ENCODE data around the gene KAT8. TPM values are rescaled to one million over a fixed set of nuclear protein-coding genes. Genes with fewer than 3 reads are reported as not detected.
"Not testable (repeated sequence)": the region's sequence is repeated elsewhere in the genome, so short reads cannot be mapped to it uniquely, and the experiment has no call there.

KAT8 gene
- total RNA-seq, 1 donor from 2014 or later = 67.3 TPM

DNA sequence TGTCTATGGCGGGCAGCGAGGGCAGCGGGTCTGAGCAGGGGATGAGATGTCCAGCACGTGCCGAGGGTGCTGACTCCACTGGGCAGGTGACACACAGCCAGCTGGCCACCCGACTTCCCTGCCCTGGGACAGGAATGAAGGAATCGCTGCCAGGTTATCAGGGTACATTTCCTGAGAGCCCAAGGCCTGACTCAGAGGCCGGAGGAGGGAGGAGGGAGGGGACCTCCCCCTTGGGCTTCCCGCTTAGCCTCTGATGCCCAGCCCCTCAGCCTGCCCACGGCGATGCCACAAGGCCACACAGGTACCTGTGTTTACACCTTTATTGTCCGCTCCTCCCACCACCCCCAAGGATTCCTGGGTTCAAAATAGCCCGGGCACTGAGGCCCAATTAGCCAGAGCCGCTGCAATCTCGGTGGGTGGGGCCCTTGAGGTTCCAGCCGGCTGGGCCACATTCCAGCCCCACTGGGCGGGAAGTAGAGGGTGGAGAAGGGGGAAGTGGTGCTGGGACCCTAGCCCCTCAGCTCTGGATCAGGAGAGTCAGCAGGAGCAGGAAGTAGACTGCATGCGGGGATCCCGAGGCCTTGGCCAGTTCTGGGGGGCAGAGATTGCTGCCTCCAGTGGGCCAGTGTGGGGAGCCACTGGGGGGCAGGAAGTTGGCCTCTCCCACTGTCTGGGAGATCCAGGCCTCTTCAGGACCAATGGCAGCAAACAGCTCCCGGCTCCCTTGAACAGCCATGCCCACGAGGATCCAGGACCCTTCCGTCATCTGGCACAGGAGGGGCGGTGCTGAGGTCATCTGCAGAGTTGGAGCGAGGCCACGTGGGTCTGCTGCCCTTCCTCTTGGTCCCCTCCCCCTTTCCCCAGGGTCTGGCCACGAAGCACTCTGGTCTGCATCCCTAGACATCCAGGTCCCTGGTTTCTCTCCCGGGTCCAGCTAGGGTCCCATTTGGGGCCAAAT, 21.4 kb downstream of the KAT8 start:
- intact Hi-C loops (cut with DNase I) = no loop called here

DNA sequence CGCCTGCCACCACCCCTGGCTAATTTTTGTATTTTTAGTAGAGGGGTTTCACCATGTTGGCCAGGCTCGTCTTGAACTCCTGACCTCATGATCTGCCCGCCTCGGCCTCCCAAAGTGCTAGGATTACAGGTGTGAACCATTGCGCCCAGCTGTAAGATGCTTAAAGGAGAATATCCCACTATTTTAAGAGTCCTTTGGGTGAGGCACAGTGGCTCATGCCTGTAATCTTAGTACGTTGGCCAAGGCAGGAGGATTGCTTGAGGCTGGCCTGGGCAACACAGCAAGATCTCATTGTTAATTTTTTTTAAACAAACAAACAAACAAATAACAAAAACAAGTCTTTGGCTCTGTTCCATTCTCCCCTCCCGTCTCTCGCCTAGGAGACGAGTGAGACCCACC, 23.6 kb downstream of the KAT8 start:
- intact Hi-C loops (cut with DNase I); ATAC-seq; DNase-seq (ENCODE audit: low spot score): not testable (repeated sequence)

More for the DNA sequence above, 21.4 kb downstream of the KAT8 start:
- ATAC-seq (no peak), DNase-seq (ENCODE audit: low spot score) (no peak)

DNA sequence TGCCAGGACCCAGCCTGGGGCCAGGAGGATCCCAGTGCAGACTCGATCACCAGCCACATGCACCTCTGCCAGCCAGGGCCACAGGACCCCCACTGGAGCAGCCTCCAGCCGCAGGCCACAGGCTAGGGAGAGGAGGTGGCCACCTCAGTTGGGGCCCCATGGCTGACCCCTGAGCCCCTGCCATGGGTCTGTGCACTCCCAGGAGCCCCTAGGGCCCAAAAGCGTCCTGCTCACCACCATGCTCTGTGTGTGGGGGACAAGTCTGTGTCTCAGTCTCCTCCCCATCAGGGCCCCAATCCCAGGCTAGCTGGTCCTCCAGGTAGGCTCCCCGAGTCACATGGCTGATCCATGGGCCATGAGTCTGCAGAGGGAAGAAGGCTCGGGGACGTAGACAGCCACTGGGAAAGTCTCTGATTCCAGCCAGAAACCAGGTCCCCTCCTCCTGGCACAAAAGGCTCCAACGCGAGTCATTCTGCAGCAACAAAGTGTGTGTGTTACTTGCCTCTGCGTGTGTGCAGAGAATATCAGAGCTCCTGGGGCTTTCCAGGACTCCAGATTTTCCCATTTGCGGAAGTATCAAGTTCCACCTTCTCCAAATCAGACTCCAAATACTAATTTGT, 24.1 kb downstream of the KAT8 start:
- DNase-seq (ENCODE audit: low spot score) (no peak), ATAC-seq (peak; percentile 27)
- intact Hi-C loops (cut with DNase I) = no loop called here

DNA sequence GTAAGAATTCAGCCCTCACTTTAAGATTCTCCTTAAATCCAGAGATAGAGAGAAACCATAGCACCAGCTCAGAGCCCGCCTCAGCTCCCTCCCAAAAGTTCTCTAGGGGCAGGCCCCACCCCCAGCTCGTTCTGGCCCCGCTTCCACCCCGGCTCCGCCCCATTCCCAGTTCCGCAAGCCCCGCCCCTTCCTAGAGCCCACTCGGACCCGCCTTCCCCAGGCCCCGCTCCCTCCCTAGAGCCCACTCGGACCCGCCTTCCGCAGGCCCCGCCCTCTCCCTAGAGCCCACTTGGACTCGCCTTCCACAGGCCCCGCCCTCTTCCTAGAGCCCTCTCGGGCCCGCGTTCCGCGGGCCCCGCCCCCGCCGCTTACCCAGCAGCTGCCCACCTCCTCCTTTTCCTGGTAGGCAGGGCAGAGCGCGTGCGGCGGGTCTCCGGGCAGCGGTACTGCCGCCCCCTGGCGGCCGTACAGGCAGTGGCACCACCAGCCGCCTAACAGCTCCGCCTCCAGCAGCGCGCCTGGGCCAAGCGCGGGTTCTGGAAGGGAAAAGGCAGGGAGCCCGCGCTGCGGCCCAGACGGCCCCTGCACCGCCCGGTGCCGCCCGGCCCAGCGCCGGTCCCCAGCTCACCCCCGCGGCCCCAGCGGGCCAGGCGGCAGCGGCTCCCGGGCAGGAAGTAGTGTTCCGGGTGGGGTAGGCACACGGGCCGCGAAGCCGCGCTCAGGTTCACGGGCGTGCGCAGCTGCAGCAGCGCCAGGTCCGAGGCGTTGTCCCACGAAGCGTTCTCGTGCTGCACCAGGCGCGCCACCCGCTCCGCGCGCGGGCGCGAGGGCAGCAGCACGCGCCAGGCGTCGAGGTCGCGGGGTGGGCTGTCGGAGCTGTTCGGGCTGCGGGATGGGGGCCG, 24.9 kb downstream of the KAT8 start:
- ATAC-seq (peak; percentile 99), DNase-seq (ENCODE audit: low spot score) (peak; percentile 100)
- intact Hi-C loops (cut with DNase I) = no loop called here

DNA sequence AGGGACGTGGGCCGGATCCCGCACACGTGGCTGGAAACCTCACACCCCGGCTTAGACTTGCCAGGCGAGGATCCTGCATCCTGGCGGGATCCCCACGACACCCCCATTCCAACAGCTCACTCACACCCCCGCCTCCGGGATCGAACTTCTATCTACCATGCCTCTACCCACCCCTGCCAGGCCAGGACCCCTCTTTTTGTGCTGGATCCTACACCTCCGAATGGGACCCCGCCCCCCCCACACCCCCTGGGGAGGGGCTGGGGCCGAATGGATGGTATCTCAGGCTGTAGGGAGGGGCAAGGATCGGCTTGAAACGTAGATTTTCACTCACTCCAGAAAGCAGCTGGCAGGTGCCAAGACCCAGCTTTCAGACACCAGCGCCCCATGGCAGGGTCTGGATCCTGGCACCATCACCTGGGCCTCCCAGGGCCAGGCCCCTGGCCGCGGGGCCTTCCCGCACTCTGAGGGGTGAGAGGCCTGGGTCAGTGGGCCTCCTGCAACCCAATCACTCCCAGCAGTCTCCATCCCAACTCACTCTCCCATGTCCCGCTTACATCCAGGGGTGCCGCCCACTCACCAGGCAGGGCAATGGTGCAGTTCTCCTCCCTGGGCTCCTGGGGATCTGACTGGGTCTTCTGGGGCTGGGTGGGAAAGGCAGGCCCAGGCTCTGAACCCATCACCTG, 25.7 kb downstream of the KAT8 start:
- DNase-seq (ENCODE audit: low spot score) (peak; percentile 75), ATAC-seq (no peak)
- intact Hi-C loops (cut with DNase I) = no loop called here

DNA sequence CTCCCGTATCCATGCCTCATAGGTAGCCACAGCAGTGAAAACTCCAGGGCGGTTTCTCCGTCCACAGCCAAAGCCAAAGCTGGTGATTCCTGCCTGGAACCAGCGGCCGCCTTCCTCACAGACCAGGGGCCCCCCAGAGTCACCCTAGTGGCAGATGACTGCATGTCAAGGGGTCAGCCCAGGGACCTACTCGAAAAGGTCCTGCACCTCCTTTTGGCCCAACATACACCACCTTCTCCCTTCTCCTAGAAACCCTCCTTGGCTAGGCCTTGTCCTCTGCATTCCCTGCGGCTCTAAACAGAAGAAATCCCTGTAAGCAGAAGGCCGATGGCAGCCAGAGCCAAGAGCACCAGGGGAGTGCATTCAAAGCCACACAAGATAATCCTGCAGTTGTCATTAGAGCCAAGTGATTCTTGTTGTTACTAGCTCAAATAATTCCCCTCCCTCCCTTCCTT, 26.3 kb downstream of the KAT8 start:
- DNase-seq (ENCODE audit: low spot score) = no peak
- intact Hi-C loops (cut with DNase I) = no loop called here
- ATAC-seq = no peak

DNA sequence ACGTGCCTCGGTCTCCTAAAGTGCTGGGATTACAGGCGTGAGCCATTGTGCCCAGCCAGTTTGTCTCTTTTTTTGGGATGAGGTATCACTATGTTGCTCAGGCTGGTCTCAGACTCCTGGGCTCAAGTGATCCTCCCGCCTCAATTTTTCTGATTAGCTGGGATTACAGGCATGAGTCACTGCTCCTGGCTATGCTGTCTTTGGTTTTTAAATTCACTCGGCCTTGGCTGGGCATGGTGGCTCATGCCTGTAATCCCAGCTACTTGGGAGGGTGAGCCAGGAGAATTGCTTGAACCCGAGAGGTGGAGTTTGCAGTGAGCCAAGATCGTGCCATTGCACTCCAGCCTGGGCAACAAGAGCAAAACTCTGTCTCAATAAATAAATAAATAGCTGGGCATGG, 27.0 kb downstream of the KAT8 start:
- ATAC-seq; DNase-seq (ENCODE audit: low spot score); intact Hi-C loops (cut with DNase I): not testable (repeated sequence)

DNA sequence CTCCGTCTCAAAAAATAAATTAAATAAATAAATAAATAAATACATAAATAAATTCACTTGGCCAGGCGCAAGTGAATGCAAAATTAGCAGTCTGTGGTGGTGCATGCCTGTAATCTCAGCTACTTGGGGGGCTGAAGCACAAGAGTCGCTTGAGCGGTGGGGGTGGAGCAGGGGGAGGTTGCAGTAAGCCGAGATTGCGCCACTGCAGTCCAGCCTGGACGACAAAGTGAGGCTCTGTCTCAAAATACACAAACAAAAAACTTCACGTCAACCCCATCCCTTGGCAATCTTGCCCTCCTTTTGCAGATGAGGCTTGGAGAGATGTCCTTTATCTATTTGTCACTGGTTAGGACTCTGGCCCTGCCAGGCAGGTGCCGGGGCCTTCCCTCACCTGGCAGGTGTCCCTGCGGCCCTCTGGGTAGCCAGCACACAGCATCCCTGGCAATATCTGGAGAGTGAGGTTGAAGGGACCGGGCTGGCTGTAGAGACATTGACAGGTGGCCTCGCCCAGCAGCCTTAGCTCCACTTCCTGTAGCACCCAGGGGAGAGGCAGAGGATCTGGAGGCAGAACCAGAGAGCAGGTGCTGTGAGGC, 28.0 kb downstream of the KAT8 start:
- intact Hi-C loops (cut with DNase I) = no loop called here
- ATAC-seq (no peak), DNase-seq (ENCODE audit: low spot score) (no peak)

DNA sequence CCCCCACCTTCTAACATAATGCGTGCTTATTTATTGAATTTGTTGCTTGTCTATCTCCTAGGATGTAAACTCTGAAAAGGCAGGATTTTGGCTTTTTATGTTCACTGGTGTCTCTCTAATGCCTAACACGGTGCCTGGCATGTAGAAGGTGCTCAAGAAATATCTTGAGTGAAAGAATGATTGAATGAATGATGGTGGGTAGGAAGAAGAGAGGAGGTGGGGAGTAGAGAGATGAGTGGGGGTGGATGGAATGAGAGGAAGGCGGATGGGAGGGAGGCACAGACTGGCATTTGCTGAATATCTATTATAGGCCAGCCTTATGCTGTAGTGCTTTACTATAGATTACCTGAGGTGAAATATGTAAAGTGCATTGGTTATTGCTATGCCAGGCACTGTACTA, 30.1 kb downstream of the KAT8 start:
- intact Hi-C loops (cut with DNase I) = no loop called here
- no peak for DNase-seq (ENCODE audit: low spot score)
- ATAC-seq = no peak

DNA sequence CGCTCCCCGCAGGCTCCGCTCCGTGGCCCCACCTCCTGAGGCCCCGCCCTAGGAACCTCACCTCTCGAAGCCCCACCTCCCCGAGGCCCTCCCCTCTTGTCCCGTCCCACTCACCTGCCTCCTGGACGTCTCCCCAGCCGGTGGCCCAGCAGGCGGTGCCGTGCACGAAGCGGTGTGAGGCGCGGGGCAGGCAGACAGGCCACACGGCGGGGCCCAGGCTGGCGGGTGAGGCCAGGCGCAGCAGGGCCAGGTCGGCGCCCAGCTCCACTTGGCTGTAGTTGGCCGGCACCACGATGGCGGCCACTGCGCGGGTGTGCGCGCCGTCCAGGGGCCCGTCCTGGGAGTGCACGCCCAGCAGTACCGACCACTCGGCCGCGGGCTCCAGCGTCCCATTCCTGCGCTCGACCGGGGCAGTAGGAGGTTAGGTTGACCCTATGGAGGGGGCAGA, 30.8 kb downstream of the KAT8 start:
- ATAC-seq = no peak
- intact Hi-C loops (cut with DNase I) = no loop called here
- DNase-seq (ENCODE audit: low spot score) = no peak

DNA sequence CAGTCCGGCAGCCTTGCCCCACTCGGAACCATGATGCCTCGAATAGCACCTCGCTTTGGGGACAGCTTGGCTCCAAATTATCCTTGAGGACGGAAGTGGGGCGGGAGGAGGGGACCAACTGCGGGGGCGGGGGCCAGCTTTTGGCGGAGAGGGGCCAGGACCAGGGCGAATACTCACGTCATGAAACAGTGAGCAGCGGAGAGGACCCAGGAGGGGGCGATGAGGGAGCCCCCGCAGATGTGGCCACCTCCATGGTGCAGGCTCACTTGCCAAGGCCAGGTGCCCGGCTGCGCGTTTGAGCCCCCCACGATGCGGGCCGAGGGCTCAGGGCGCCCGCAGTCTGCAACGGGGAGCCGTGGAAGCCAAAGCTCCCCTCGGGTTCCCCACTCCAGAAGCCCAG, 31.4 kb downstream of the KAT8 start:
- ATAC-seq (no peak), DNase-seq (ENCODE audit: low spot score) (no peak)
- intact Hi-C loops (cut with DNase I) = no loop called here

DNA sequence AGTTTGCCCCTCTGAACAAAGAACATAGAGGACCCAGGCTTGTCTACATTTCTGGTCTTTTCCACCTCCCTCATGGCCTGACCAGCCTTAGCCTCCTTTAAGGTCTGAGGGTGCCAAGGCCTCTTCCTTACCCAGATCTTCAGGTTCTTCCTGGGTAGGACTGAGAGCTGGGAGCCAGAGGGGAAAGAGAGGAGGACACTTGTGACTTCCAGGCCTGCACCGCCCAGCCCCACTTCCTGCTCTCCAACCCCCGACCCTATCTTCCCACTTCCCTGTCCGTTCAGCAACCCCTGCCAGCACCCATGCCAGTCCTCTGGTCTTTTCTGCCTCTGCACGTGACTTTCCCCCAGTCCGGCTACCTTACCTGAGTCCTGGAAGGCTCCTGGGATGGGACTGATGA, 31.9 kb downstream of the KAT8 start:
- intact Hi-C loops (cut with DNase I) = no loop called here
- no peak for DNase-seq (ENCODE audit: low spot score)
- peak; percentile 33 for ATAC-seq

DNA sequence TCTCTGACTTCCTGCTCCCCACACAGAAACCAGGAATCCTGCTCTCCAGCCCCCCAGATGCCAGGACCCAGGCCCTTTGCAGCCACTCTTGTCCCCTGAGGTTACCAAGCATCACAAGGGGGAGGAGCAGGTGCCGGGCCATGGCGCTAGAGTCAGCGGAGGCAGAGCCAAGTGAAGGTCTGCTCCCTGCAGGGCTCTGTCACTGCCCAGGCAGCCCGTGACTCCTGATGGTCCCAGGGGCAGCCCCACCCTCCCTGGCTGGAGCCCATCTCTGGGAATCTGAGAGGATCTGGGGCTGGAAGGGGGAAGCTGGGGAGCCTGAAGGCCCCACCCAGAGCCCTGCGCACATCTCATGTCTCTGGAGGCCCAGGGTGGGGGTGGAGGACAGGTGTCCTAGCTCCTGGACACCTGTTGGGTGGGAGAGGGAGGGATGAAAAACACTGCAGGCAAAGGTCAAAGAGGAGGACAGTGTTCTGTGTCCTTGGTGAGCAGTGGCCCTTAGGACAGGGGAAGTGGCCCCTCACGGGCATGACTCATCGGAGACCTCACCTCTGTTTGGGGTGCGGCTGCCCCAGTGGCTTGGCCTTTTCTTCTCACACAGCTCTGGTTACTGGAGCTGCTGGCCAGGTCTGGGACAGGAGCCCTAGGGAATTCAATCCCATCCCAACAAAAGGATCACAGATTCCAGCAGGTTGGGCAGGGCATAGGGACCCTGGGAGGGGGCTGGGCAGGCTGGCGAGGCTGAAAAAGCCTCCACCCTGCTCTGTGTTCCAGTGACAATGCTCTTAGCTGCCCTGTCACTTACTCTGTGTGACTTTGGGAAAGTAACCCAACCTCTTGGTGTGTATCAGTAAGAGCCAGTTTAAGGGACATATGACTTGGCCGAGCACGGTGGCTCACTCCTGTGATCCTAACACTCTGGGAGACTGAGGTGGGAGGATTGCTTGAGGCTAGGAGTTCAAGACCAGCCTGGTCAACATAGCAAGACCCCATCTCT, 32.7 kb downstream of the KAT8 start, which contains the start of gene PRSS36:
Gene PRSS36 (minus strand): TSS at position 173 of the 997 bp plus-strand sequence. CDS start 31 bp downstream, at position 142.
- ATAC-seq (peak; percentile 25), DNase-seq (ENCODE audit: low spot score) (no peak)
- intact Hi-C loops (cut with DNase I) = no loop called here

DNA sequence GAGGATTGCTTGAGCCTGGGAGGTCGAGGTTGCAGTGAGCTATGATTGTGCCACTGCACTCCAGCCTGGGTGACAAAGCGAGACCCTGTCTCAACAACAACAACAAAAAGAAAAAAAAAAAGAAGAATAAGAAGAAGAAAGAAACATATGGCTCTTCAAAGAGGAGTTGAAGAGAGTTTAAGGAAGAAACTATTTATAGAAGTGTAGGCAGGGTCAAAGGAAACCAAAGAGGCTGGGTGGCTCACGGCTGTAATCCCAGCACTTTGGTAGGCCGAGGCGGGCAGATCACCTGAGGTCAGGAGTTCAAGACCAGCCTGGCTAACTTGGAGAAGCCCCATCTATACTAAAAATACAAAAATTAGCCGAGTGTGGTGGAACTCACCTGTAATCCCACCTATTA, 33.5 kb downstream of the KAT8 start:
- DNase-seq (ENCODE audit: low spot score); intact Hi-C loops (cut with DNase I); ATAC-seq: not testable (repeated sequence)

DNA sequence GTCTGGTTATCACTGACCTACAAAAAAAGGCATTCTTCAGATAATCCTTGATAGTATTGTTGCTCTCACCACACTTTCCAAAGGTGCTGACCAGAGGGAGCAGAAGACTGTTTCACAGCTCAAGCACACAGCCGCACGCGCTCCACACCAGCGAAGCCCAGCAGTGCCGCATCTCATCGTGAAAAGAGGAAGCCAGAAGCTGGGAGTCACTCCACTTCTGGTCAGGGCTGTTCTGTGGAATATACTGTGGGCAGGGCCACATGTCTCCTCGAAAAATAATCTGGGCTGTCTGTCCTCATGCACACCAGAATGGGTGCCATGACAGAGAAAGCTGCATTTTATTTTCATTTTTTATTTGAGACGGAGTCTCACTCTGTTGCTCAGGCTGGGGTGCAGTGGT, 39.7 kb downstream of the KAT8 start:
- intact Hi-C loops (cut with DNase I) = no loop called here
- DNase-seq (ENCODE audit: low spot score) (no peak), ATAC-seq (peak; percentile 56)

DNA sequence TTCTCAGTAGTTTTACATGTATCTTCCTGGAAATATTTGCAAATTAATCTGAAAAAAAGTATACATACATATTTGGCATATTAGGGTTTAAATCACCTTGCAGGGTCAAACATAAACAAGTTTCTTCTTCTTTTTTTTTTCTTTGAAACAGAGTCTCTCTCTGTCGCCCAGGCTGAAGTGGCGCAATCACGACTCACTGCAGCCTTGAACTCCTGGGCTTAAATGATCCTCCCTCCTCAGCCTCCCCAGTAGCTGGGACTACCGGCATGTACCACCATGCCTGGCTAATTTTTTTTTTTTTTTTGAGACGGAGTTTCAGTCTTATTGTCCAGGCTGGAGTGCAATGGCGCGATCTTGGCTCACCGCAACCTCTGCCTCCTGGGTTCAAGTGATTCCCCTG, 49.9 kb downstream of the KAT8 start:
- DNase-seq (ENCODE audit: low spot score) (no peak), ATAC-seq (no peak)
- intact Hi-C loops (cut with DNase I) = no loop called here

DNA sequence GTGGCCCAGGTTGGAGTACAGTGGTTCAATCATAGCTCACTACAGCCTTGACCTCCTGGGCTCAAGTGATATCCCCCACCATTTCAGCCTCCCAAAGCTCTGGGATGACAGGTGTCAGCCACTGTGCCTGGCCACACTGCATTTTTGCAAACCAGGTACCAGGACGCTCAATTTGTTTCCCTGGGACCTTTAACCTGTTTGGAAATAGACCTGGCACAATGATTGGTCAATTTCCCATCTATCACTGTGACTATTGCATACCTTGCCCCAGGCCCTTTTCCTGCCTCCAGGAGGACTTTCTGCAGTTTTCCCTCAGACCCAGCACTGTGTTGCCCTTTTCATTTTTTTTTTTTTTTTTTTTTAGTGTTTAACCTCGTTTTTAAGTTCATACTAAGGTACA, 51.4 kb downstream of the KAT8 start:
- no peak for ATAC-seq
- intact Hi-C loops (cut with DNase I) = no loop called here

More for the DNA sequence above, 51.4 kb downstream of the KAT8 start:
- DNase-seq (ENCODE audit: low spot score) = no peak

Measured in sciatic nerve (tissue), 2 donors.